Fibroblast of pulmonary artery (primary cell): ENCODE measurements around the gene ARHGAP20.

Experiments used
- DNase-seq: peaks from one replicate; pipeline ENCODE4 v3.0.0-alpha.2; 2010; ENCODE audit warnings: low read depth
- H3K4me3 ChIP-seq: replicated peaks from 2 replicates; pipeline ENCODE4 v1.5.1; 2011; ENCODE audit warnings: low read depth, mild to moderate bottlenecking, control low read depth, low read length, moderate library complexity
- TF ChIP-seq, protein P1 (sequence below): IDR thresholded peaks from 2 replicates; pipeline ENCODE4 v1.5.1; 2011; ENCODE audit warnings: mild to moderate bottlenecking, control low read depth, low read length, inconsistent platforms; ENCODE audit errors: missing control alignments

Gene ARHGAP20, protein sequence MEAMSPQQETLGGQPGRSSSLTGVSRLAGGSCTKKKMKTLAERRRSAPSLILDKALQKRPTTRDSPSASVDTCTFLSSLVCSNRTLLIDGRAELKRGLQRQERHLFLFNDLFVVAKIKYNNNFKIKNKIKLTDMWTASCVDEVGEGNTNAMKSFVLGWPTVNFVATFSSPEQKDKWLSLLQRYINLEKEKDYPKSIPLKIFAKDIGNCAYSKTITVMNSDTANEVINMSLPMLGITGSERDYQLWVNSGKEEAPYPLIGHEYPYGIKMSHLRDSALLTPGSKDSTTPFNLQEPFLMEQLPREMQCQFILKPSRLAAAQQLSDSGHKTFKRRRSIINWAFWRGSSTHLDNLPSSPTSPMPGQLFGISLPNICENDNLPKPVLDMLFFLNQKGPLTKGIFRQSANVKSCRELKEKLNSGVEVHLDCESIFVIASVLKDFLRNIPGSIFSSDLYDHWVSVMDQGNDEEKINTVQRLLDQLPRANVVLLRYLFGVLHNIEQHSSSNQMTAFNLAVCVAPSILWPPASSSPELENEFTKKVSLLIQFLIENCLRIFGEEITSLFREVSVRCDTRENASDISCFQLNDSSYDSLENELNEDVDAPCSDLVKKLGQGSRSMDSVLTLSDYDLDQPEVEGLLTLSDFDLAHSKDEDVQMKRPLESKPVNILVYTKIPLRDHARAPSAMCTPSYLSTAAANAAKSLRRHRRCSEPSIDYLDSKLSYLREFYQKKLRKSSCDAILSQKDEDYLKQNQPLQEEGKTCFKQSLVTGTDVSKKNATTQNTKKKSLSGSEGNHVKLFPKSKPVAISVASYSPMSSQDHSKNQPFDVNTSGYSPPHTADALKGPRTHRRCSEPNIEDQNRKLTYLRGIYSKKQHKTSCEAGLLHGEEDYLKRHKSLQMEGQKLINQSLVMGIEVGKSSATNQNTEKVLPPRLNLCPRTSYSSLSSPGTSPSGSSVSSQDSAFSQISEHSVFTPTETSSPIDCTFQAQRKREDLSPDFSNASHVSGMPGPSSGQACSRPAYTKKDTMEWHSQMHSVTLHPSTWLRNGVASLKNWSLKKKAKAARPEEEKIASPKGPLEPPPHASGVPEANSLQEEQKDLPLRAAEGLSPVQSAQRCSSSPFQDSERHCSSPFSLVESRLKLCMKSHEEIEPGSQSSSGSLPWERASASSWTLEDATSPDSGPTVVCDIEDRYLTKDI

DNA sequence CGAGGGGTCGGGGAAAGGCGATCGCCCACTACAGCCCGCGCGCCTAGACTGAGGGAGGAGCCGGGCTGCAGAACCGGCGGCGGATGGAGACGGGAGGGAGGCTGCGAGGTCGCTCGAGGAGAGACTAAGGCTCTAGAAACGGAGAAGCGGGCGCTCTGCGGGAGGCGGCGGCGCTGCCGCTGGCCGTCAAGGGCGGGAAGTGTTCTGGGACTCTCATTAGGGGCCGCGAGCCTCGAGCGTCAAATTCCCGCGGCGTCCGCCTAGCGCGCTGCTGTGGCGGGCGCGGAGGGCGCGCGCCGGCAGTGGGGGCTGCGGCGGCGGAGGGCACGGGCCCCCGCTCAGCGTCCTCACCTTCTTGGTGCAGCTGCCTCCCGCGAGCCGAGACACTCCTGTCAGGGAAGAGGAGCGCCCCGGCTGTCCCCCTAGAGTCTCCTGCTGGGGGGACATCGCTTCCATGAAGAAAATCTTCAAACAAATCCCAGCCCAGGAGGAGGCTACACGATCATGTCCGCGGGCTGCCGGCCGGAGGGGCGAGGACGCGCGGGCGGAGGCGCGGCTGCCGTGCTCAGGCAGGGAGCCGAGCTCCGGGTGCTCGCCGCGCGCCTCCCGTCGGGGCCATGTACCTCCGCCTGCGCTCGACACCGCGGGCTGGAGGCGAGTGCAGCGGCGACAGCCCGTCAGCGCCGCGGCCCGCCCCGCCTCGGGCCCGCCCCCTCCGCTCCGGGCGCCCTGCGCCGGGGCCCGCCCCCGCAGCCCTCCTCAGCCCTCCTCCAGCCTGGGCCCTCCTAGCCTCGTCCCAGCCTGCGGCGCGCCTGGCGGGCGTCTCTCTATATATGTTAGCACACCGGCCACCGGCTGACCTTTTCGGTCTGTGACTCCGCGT lies at the start of gene ARHGAP20:
TSS of gene ARHGAP20 (minus strand) at position 662 of the 883 bp plus-strand sequence. CDS start at position 456, 206 bp downstream.
- H3K4me3 ChIP-seq, result peak within 1 kb of the TSS; percentile 65
- TF ChIP-seq, protein P1, sequence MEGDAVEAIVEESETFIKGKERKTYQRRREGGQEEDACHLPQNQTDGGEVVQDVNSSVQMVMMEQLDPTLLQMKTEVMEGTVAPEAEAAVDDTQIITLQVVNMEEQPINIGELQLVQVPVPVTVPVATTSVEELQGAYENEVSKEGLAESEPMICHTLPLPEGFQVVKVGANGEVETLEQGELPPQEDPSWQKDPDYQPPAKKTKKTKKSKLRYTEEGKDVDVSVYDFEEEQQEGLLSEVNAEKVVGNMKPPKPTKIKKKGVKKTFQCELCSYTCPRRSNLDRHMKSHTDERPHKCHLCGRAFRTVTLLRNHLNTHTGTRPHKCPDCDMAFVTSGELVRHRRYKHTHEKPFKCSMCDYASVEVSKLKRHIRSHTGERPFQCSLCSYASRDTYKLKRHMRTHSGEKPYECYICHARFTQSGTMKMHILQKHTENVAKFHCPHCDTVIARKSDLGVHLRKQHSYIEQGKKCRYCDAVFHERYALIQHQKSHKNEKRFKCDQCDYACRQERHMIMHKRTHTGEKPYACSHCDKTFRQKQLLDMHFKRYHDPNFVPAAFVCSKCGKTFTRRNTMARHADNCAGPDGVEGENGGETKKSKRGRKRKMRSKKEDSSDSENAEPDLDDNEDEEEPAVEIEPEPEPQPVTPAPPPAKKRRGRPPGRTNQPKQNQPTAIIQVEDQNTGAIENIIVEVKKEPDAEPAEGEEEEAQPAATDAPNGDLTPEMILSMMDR, result no peak
- peak; percentile 67 for DNase-seq

DNA sequence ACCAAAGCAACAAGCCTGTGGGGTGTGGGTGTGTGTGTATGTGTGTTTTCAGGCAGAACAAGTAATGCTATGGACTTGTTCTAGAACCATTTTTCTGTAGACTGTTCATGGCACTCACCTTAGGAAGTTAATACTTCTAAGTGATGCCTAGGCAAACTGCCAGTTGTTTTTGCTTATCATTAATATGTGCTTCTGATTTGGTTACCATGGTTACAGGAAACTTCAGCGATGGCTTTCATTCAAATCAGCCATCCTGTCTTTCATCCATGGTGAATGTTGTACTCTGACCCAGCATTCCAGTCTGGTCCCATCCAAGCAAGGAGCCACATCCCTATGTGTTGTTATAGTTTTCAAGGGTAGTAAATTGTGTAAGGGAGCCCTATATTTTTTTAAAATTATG lies 49.8 kb upstream of the ARHGAP20 start:
- TF ChIP-seq, protein P1, result no peak
- no peak overlapping the region for H3K4me3 ChIP-seq
- DNase-seq, result no peak

DNA sequence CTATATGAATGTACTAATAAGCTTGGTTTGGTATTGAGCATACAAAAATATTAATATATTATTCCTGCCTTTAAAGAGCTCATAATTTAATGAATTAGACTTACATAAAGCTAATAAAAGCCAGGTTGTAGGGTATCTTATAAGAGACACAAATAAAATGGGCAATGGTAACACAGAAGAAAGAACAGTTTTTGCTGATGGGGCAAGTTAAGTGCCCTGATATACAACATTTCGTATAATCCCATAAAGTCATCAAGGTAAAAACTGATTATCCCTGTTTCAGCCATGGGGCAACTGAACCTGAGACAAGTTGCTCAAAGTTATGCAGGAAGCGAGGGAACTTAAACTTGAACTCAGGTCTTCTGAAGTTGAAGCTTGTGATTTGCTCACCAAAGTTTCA lies 48.9 kb upstream of the ARHGAP20 start:
- DNase-seq, result no peak
- TF ChIP-seq, protein P1, result no peak

DNA sequence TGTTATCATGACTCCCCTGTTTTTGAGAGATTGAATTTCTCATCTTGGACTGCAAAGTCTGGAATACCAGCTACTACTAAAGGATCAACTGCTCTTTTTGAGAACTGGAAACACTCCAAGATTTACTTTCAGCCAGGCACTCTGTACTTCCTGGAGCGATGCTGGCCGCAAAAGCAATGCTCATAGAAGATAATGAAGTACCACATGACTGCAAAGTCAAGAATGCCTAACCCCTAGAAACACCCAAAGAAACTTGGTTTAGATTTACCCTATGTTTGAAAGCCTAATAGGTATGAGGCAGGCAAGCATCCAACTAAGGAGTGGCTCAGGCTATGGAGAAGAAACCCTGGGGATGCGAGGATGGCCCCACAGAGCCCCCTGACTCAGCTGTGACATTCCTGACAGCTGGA lies 47.7 kb upstream of the ARHGAP20 start:
- no peak overlapping the region for H3K4me3 ChIP-seq
- TF ChIP-seq, protein P1, result no peak
- peak; percentile 73 for DNase-seq

More for the DNA sequence above, 48.9 kb upstream of the ARHGAP20 start:
- H3K4me3 ChIP-seq, result no peak overlapping the region

DNA sequence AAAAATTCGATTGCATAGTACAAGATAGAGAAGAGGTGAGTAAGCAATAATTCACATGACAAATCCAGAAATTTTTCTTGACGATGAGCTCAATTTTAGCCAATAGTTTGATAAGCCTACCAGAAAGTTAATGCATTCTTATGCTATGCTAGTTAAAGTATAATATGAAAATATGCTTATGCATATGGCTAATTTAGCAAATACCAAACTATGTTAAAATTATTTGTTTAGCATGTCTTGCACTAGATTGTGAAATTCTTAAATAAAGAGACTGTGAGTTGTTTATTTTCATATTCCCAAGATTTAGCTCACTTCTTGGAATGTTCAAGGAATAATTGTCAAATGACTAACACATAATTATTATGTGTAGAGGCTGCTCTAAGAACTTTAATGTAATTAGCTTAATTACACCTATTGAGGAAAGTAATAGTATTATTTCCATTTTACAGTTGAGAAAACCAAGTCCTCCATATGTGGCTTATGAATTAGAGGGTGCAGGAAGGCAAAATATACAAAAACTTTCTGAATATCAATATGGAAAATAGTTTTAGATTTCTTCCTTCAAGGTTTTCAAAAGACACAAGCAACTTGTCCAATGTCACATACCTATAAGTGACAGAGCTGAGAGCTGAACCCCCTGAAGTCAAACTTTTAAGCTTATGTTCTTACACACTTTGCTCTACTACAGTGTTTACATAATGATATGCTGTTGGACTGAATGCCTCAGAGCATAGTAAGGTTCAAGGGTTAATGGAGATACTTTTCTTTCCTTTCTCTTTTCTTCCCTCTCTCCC lies 45.9 kb upstream of the ARHGAP20 start:
- TF ChIP-seq, protein P1, result no peak
- DNase-seq, result no peak
- no peak overlapping the region for H3K4me3 ChIP-seq
